Skeletal muscle cell (primary cell): ENCODE measurements around the gene KRTAP5-3.

Experiments used
- DNase-seq: peaks from one replicate; pipeline ENCODE4 v3.0.0-alpha.2; 2010; ENCODE audit warnings: low read depth
- H3K4me3 ChIP-seq: 2 replicates; pipeline ENCODE4 v1.5.1; 2011; ENCODE audit warnings: low read depth, mild to moderate bottlenecking, control low read depth, low read length, moderate library complexity

Gene KRTAP5-3

GRCh38 chr11:1644601-1645356 is 36.5 kb upstream of the KRTAP5-3 start:
- no peak overlapping the region for H3K4me3 ChIP-seq
- DNase-seq: no peak

GRCh38 chr11:1643146-1643690 is 35.0 kb upstream of the KRTAP5-3 start:
- no peak for DNase-seq

DNA sequence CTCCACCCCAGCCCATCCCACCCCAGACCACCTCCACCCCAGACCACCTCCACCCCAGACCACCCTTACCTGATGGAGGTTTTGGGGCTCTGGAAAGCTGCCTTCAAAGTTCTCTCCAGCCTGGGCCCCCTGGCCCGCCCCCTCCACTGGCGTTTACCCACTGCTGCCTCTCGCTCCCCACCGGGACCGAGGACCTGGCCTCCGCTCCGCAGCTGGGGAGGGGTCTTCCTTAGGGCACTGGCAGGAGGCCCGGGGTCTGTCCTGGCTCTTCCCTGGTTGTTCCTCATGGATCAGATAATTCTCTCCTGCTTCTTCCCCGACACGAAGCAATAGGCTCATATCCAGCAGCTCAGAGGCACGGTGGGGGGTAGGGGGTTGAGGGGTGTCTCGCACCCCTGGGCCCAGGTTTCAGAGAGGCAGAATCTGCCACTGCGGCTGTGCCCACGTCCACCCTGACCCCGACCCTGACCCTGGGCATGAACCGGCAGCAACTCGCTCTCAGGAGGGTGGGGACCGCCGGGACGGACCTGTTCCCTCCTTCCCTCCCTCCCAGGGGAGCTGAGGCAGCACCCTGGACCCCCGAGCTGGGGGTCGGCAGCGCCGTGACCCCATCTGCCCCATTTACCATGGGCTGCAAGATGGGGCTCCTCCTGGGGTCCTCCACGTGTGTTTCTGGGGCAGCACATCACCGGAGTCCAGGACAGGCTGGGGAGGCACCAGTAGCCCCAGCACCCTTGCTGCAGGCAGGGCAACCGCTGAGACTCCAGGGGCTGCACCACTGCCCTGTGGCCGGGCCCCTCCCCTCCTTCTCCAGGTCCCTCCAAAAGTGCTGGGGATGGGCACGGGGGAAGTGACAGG is 34.3 kb upstream of the KRTAP5-3 start:
- H3K4me3 ChIP-seq: no peak overlapping the region
- DNase-seq: no peak

More at GRCh38 chr11:1643146-1643690, 35.0 kb upstream of the KRTAP5-3 start:
- H3K4me3 ChIP-seq: no peak overlapping the region

- no peak for DNase-seq
These were observed 32.8 kb upstream of the KRTAP5-3 start for GRCh38 chr11:1641096-1641495.

DNA sequence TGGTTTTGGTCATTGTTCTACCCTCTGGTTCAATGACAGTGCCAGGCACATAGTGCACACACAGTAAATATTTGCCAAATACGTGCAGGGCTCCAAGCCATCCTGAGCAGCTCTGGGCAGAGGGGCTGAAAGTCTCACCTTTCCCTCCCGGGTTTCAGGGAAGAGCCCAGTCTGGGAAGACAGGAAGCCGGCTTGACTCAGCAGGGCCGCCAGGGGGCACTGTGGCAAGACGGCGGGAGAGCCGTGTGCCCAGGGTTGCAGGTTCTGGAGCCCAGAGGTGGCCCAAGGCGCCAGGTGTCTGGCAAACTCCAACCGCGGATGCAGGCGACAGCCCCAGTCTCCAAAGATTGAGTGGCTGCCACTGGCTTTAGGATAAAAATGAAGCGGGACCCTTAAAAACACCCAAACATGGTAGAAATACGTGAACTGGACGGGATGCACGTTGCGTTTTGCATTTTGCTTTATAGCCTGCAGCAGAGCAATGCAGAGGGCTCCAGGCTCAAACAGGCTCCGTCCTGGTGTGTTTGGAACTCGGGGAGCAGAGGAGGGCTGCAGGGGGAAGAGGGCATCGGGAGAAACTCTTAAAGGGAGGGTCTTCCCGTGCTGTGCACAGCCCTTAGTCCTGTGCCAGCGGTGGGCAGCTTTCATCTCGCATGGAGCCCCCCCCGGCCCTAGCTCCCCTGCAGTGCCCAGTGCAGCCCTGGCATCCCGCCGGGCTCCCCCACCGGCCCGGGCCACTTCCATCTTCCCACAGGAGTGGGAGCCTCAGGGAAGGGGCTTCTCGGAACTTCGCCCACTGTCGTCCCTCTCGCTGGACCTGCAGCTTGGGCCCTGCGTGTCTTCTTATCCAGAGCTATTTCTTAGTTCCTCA is 32.0 kb upstream of the KRTAP5-3 start:
- no peak overlapping the region for H3K4me3 ChIP-seq
- no peak for DNase-seq

More at GRCh38 chr11:1641096-1641495, 32.8 kb upstream of the KRTAP5-3 start:
- H3K4me3 ChIP-seq: no peak overlapping the region

- no peak for DNase-seq
- H3K4me3 ChIP-seq: no peak overlapping the region
These were observed 31.4 kb upstream of the KRTAP5-3 start for GRCh38 chr11:1639666-1640065.

- H3K4me3 ChIP-seq: no peak overlapping the region
These were observed 30.9 kb upstream of the KRTAP5-3 start for GRCh38 chr11:1639102-1639620.

DNA sequence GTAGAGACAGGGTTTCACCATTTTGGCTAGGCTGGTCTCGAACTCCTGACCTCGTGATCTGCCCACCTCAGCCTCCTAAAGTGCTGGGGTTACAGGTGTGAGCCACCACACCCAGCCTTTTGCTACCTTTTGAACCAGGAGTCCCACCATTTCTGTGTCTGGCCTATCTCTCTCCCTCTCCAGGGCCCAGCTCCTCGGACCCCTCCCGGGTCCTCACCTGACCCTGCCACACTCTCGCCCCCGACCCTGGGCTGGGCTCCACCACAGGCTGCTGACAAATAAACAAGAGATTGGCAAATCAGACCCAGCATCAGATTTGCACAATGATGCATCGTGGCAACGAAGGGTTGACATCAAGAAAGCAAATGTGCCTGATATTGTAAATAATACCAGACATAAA is 30.1 kb upstream of the KRTAP5-3 start:
- no peak overlapping the region for H3K4me3 ChIP-seq
- no peak for DNase-seq

More at GRCh38 chr11:1639102-1639620, 30.9 kb upstream of the KRTAP5-3 start:
- no peak for DNase-seq

- DNase-seq: no peak
- no peak overlapping the region for H3K4me3 ChIP-seq
These were observed 29.4 kb upstream of the KRTAP5-3 start for GRCh38 chr11:1637628-1638027.

GRCh38 chr11:1636291-1636950 is 28.2 kb upstream of the KRTAP5-3 start:
- no peak for DNase-seq
- H3K4me3 ChIP-seq: no peak overlapping the region

DNA sequence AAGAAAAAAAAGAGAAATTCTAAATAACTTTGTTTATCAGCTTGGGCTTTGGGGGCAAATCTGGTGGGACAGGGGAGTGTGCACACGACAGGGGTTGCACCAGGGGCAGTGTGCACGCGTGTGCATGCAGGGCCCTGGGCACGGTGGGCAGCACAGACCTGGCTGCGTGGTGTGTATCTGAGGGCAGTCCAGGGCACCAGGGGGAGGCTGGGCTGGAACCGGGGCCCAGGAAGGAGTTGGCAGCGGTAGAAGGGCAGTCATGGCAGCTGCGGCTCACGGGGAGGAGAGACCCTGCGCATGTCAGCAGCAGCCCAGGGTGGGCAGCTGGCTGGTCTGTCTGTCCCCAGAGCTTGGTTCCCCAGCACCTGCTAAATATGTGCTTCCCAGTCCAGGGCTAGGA is 25.6 kb upstream of the KRTAP5-3 start:
- H3K4me3 ChIP-seq: no peak overlapping the region
- no peak for DNase-seq

DNA sequence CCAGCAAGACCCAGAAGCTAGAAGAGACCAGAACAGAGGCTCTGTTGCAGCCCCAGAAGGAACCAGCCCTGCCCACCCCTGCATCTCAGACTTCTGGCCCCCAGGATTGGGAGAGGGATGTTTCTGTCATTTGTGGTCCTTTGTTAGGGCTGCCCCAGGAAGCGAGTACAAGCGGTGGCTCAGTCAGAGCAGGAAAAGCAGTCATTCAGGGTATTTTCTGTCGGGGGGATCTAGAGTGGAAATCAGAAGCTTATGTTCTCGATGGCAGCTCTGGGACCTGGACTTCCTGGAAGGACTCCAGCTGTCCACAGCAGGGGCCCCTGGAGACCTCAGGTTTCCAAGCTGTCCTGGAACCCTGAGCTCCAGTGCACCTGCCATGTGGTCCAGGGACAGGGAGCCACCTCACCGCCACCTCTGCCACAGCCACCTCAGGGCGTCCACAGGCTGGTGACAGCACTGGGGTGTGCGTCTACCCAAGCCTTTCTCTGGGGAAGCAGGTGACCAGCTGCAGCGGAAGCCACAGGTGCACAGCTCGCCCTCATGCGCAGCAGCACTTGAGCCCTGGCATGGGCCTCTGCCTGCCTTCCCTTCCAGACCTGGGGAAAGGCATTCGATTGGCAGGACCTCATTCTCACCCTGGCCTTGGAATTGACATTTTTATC is 23.9 kb upstream of the KRTAP5-3 start:
- no peak overlapping the region for H3K4me3 ChIP-seq
- DNase-seq: no peak

- H3K4me3 ChIP-seq: no peak overlapping the region
- DNase-seq: no peak
These were observed 22.9 kb upstream of the KRTAP5-3 start for GRCh38 chr11:1631066-1631568.

GRCh38 chr11:1630271-1630670 is 22.0 kb upstream of the KRTAP5-3 start:
- no peak for DNase-seq
- H3K4me3 ChIP-seq: no peak overlapping the region

- DNase-seq: no peak
- H3K4me3 ChIP-seq: no peak within 1 kb of the TSS
These were observed 21.3 kb upstream of the KRTAP5-3 start, which contains the start of gene KRTAP5-5 for GRCh38 chr11:1629326-1630185. Gene KRTAP5-5 (plus strand): TSS chr11:1629775. CDS start chr11:1629841, 66 bp downstream.

GRCh38 chr11:1628506-1629325 is 20.5 kb upstream of the KRTAP5-3 start:
- no peak for DNase-seq
- no peak overlapping the region for H3K4me3 ChIP-seq
